Esophagus squamous epithelium (tissue), 4 donors: ENCODE data around the gene RABGAP1L.

Experiments used
- CTCF ChIP-seq, 6 experiments: fragments of 450-650 bp in 4 of 6; fragments of 200-600 bp in 2 of 6; sonication (generic) in 2 of 6; IDR thresholded peaks; one replicate each; pipeline ENCODE4 v1.5.1; 2016 to 2019; ENCODE audit warnings: antibody characterized with exemption in 6 of 6, mild to moderate bottlenecking in 4 of 6, moderate library complexity in 4 of 6
- POLR2A ChIP-seq, 4 donors: fragments of 450-650 bp; IDR thresholded peaks; one replicate each; pipeline ENCODE4 v1.6.1; 2017; ENCODE audit warnings: antibody characterized with exemption in 4 of 4, mild to moderate bottlenecking in 4 of 4, moderate library complexity in 3 of 4

DNA sequence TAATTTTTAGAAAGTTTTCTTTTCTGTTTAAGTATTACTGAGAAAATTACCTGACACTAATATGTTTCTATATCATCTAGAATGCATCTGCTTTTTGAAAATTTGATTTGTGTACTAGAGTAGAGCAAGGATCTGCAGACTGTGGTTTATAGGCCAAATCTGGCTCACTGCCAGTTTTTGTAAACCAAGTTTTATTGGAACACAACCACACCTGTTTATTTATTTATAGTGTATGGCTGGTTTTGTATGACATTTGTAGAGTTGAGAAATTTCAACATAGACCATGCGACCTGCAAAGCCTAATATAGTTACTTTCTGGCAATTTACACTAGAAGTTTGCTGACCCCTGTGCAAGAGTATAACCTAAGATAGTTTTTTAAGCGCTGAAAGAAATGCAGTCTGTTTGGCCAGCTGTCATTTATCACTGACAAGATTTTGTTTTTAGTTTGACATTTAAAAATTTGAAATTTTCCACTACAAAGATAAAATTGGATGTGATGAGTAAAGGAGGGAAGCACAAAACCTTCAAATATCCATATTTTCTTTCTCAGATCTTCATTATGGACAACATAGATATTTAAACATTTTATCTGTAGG lies 804.3 kb downstream of the RABGAP1L start:
- TF ChIP-seq CTCF (IDR thresholded peaks at IDR 0.05) (no peak), POLR2A (IDR thresholded peaks at IDR 0.05) (no peak)
